HuH-7.5 (cell line): Measurements from ENCODE around the gene APOM.

Source experiments
- DNase-seq: peaks from one replicate; pipeline ENCODE4 v3.0.0; 2011; ENCODE audit warnings: low spot score

Gene APOM

GRCh38 chr6:31631209-31631608, 24.5 kb upstream of the APOM start:
- no peak for DNase-seq

DNA sequence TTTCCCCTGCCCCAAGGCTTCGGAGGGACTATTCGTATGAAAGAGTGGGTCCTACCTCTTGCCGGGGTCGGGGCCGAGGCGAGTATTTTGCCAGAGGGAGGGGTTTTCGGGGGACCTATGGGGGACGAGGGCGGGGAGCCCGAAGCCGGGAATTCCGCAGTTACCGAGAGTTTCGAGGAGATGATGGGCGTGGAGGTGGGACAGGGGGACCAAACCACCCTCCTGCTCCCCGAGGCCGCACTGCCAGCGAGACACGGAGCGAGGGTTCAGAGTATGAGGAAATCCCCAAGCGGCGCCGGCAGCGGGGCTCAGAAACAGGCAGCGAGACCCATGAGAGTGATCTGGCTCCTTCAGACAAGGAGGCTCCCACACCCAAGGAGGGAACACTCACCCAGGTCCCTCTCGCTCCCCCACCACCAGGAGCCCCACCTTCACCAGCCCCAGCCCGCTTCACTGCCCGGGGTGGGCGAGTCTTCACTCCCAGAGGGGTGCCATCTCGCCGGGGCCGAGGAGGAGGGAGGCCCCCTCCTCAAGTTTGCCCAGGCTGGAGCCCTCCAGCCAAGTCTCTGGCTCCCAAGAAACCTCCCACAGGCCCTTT, 23.9 kb upstream of the APOM start:
- DNase-seq = no peak

DNA sequence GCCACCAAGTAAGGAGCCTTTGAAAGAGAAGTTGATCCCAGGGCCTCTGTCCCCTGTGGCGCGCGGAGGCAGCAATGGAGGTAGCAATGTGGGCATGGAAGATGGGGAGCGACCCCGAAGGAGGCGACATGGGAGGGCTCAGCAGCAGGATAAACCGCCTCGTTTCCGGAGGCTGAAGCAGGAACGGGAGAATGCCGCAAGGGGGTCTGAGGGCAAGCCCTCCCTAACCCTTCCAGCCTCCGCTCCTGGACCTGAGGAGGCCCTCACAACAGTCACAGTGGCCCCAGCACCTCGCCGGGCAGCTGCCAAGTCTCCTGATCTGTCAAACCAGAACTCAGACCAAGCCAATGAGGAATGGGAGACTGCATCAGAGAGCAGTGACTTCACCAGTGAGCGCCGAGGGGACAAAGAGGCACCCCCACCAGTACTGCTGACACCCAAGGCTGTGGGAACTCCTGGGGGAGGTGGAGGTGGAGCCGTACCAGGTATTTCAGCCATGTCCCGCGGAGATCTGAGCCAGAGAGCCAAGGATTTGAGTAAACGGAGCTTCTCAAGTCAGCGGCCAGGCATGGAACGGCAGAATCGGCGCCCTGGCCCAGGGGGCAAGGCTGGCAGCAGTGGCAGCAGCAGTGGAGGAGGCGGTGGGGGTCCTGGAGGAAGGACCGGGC, 23.3 kb upstream of the APOM start:
- no peak for DNase-seq

DNA sequence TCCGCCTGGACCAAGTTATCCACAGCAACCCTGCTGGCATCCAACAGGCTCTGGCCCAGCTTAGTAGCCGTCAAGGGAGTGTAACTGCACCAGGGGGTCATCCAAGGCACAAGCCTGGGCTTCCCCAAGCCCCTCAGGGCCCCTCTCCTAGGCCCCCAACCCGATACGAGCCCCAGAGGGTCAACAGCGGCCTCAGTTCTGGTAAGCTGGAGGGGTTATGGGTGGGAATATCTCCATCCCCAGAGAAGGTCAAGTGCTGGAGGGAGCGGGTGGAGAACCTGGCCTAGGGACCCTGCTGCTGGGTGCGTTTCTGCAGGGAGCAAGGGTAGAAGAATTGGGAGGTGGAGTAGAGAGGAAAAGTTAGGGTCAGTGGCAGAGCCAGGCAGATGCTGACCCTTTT, 22.2 kb upstream of the APOM start:
- no peak for DNase-seq

GRCh38 chr6:31634131-31634530, 21.6 kb upstream of the APOM start:
- DNase-seq = no peak

DNA sequence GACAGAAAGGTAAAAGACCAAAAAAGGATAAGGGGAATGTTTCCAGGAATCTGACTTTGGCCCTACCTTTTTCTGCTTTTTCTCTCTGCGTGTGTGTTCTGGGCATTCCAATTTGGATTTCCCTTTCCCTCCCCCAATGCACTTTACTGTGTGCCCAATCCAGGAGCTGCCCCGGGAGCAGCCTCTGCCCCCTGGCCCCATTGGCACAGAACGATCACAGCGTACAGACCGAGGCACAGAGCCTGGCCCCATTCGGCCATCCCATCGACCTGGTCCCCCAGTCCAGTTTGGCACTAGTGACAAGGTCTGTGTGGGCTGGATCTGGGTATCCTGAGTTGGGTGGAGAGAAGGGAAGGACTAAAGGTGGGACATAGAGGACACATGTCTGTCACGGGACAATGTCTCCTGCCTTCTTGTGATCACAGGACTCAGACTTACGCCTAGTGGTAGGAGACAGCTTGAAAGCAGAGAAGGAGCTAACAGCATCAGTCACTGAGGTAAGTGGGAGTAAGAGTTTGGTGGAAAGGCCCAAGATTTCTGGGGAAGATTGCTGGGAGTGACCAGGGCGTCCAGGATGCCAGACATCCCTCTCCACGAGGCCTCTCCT, 20.6 kb upstream of the APOM start:
- no peak for DNase-seq

GRCh38 chr6:31636698-31637596, 18.7 kb upstream of the APOM start:
- no peak for DNase-seq

GRCh38 chr6:31639043-31639442, 16.7 kb upstream of the APOM start:
- no peak for DNase-seq

DNA sequence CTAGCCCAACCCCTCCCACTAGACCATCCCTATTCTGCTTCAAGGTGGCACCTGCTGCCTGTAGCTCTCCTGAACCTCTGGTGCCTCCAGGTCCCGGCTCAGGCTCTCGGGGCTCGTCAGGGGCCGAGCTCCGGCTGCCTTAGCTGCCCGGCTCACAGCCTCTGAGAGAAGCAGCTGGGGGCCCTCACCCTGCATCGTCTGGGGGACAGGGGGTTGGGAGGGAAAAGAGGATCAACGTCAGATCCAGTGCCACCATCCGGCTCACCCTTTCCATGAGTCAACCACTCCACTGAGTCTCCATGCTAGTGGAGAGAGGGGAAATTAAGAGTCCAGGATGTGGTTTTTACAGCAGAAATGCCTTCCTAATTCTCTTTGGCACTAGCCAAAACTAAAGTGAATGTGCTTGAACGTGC, 16.2 kb upstream of the APOM start:
- no peak for DNase-seq

- no peak for DNase-seq
These were observed 15.1 kb upstream of the APOM start for GRCh38 chr6:31640612-31641011.

DNA sequence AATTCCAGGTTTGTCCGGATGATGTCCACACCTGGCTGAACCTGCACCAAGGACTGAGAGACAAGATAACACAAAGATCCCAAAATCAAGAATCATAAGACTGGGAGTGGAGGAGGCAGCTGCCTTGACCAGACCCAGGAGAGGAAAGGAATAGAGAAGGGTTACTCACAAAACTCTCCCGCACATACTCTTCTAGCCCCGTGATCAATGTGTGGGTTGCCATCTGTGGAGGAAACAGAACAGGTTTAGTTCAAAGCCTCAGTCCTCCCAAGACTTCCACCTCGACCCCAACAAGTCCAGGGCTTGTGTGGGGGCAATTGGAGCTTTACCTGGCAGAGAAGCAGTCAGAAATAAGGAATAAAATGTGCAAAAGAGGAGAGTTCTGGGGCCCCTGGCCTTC, 14.3 kb upstream of the APOM start:
- no peak for DNase-seq

GRCh38 chr6:31642798-31643570, 12.7 kb upstream of the APOM start:
- no peak for DNase-seq

DNA sequence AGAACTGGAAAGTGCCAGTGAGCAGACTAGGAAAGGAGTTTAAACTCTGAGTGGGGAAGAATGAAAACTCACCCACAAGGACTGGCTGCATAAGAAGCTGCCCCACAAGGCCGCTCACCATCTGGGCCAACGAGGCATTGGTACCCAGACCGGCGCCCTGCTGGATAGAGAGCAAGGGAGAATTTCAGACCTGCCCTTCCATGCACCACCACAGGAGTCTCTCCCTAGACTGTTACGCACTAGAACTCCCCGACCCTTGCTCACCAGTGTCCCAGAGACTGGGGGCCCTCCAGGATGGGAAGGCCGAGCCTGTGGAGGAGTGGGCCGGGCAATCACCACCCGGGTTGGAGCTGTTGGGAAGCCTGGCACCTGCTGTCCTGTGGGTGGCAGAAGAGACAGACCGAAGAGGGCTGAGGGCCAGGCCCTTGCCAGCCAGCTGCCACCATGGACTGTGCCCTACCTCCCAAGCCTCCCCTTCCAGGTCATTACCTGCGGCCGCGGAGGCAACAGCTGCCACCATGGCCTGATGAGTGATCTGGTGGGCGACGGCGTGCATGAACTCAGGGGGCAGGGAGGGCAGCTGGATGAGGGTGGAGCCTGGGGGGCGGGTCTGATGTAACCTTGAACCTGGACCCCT, 11.8 kb upstream of the APOM start:
- DNase-seq = no peak

GRCh38 chr6:31645325-31645724, 10.4 kb upstream of the APOM start:
- DNase-seq = no peak

GRCh38 chr6:31651602-31652191, 4.0 kb upstream of the APOM start:
- peak; percentile 63 for DNase-seq

- DNase-seq = peak; percentile 75
These were observed 2.6 kb upstream of the APOM start for GRCh38 chr6:31652925-31653724.

- DNase-seq = no peak
These were observed 933 bp upstream of the APOM start for GRCh38 chr6:31654574-31655348.

- DNase-seq = no peak
These were observed 1.9 kb downstream of the APOM start for GRCh38 chr6:31657406-31658157.
